GM18870 (cell line): ENCODE measurements around the gene SOD2.
"Not testable (repeated sequence)": the region's sequence is repeated elsewhere in the genome, so short reads cannot be mapped to it uniquely, and the experiment has no call there.

Source experiments
- ATAC-seq: cut with Tn5 transposase; IDR thresholded peaks from one replicate; pipeline ENCODE4 v1.9.1; 2021; ENCODE audit warnings: moderate library complexity; ENCODE audit not compliant: unreplicated experiment

SOD2 gene

DNA sequence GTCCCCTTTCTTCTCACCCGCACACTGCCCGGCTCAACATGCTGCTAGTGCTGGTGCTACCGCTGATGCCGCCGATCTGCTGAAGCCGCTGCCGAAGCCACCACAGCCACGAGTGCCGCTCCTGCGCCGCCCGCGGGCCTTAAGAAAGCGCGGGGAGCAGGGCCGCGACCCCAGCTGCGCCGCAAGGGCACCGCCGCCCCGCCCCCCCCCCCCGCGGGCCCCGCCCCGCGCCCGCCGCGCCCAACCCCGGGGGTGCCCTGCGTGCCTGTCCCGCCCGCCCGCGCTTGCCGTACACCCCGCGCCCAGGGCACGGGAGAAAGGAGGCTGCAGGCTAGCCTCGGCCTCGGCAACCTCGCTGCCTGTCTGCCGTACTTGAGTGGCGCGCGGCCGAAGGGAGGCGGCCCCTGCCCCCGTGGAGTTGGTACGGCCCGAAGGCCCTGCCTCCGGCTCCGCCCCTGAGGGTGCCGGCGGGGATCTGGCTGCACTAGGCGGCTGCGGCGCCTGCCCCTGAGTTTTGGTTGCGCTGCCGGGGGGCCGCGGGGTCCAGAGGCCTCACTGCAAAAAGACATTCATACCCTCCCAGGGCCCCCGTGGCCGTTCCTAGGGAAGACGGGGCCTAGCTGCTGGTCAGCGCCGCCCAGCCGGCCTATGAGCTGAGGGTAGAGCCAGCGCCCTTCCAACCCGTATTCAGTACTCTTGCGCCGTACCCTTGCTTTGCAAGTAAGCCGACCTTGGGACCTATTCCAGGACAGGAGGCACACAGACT is at the start of gene SOD2:
Gene SOD2, minus strand, starts transcription at position 114 of the 766 bp plus-strand sequence. Its CDS starts 74 bp downstream, at position 40.
- ATAC-seq, result peak; percentile 68

DNA sequence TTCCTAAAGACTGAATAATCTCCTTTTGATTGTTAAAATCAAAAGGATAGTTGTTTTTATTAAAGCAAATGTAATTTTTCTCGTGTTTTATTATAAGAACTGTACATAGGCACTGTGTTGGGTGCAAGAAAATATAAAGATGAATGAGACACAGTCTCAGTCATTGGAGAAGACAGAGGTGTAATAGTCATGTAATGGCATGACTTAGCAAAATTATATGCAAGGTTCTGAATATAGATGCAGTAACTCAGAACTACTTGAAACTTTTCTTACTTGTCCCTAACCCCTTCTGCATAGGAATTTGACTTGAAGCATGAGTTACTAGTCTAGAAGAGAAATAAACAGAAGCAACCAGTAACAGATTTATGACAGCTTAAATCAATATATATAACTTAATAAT is 49.1 kb upstream of the SOD2 start:
- ATAC-seq, result no peak

DNA sequence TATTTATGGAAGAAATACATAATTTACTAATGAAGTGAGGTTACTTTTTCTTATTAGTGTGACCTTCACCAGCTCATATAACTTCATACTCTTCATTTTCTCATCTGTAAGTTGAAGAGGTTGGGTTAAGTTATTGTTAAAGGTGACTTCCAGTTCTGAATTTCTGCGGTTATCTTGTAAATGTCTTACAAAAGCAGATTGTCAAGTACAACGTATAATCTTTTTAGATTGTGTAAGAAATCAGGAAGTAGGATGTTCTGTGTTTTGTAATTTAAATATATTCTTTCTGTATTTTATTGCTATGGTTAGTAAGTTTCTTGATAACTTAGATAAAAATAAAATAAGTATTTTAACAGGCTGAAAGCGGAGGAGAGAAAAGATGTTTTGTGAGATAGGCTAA is 46.3 kb upstream of the SOD2 start:
- ATAC-seq, result no peak

DNA sequence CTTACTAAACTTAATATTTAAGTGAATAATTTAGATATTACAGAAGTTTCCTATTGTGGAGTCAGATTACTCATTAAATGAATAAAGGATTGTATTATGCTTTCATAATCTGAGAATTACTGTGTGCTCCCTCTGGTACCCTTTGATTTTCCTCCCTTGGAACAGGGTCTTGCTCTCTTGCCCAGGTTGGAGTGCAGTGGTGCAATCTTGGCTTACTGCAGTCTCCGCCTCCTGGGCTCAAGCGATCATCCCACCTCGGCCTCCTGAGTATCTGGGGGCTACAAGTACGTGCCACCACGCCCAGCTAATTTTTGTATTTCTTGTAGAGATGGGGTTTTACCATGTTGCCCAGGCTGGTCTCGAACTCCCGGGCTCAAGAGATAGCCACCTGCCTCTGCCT is 43.9 kb upstream of the SOD2 start:
- ATAC-seq, result no peak

DNA sequence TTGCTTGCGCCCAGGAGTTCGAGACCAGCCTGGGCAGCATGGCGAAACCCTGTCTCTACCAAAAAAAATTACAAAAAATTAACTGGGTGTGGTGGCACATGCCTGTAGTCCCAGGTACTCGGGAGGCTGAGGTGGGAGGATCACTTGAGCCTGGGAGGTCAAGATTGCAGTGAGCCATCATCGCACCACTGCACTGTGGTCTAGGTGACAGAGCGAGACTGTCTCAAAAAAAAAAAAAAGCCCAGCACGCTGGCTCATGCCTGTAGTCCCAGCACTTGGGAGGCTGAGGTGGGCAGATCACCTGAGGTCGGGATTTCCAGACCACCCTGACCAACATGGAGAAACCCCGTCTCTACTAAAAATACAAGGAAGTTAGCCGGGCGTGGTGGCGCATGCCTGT is 40.4 kb upstream of the SOD2 start:
- not testable (repeated sequence) for ATAC-seq

DNA sequence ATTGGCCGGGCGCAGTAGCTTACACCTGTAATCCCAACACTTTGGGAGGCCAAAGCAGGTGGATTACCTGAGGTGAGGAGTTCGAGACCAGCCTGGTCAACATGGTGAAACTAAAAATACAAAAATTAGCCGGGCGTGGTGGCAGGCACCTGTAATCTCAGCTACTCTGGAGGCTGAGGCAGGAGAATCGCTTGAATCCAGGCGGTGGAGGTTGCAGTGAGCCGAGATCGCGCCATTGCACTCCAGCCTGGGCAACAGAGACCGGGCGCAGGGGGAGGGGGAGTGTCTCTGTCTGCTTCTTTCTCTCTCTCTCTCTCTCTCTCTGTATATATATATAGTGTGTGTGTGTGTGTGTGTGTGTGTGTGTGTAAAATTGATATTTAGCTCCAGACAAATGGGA is 39.5 kb upstream of the SOD2 start:
- ATAC-seq, result not testable (repeated sequence)

DNA sequence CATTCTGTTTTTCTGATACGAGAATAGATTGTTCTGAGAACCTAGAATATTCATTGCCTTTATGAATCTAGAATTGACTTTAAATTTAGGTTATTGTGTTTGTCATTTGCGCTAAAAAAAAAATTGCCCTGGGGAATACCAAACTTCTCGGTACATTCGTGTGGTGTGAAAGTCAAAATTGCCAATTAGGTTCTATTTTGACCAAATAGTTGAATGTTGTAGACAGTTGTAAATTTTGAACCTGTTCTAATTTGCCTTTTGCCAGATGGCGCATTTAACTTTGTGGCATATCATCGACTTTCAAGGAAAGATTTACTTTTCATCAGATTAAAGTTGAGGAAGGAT is 37.3 kb upstream of the SOD2 start:
- ATAC-seq, result no peak

DNA sequence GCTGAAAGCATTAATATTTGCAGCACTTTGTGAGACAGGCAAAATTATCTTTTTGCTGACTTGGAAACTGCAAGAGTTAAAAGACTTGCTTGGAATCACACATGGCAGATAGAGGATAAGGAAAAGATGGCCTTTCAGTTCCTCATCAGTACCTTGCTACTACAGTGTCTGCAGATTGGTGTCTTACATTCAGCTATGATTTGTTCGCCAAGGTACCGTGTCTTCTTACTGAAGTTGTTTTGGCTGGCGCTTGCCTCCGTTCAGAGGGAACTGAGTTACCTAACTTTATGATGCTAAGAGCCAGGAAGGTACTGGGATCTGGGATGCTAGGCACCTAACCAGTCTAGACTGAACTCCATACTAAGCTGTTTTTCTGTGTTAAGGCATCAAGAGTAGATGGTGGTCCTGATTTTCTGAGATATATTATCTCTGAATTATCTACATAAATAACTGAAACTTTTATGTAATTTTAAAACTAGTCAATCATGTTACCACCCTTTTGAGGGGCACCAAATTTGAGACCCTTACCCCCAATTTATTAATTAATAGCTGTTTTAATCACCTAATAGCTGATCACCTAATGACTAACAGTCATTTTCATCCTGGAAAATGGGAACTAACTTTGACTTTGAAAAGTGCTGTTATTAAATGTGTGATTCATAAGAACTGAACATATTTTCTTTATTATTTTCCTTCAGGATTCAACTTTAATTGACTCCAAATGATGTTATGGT is 36.7 kb upstream of the SOD2 start:
- no peak for ATAC-seq

DNA sequence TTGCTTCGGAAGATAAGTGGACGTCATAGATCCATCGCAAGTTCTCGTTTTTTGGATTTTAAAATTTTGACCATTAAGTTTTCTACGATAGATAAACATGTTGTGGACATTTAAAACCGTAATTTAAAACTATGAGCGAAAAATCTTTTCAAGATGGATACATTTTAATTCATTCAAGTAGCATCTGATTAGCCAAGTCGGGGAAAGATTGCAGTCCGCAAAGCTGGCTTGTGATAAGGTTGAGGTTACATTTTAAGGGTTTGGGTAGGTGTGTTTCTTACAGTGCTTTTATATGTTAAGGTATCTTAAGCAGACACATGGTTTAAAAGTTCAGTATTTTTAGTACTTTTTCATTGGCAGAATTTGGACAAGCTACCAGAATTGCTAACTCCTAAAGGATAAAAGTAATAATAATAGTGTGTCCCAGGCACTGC is 35.5 kb upstream of the SOD2 start:
- no peak for ATAC-seq

DNA sequence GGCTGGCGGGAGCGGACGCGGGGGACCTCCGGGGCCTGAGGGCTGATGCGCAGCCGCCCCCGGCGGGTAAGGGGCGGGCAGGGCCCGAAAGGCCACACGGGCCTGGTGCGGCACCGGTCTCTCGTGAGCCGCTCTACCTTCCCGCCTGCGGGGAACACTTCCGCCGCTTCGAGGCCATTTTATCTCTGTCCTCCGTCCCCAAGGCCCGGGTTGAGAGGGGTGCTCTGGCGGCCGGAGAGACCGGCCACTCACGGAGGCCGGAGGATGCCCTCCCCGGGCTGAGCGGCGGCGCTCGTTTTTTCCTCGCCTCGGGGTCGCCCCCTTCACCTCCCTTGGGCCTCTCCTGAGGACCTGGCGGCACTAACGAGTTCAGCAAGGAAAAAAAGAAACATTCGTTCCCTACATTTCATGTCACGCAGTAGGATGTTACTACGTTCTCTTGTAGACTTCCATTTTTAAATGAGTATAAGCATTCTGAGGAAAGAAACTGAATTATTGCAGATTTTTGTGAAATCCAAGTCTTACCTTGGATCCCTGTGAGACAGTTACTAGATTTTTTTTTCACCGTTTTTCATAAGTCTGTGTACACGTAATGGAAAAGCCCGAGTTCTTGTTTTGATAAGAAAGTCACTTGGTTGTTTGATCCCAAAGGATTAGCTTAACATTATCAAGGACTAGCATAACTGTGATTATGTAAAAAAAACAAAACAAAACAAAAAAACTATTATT is 34.8 kb upstream of the SOD2 start:
- ATAC-seq, result peak; percentile 27

DNA sequence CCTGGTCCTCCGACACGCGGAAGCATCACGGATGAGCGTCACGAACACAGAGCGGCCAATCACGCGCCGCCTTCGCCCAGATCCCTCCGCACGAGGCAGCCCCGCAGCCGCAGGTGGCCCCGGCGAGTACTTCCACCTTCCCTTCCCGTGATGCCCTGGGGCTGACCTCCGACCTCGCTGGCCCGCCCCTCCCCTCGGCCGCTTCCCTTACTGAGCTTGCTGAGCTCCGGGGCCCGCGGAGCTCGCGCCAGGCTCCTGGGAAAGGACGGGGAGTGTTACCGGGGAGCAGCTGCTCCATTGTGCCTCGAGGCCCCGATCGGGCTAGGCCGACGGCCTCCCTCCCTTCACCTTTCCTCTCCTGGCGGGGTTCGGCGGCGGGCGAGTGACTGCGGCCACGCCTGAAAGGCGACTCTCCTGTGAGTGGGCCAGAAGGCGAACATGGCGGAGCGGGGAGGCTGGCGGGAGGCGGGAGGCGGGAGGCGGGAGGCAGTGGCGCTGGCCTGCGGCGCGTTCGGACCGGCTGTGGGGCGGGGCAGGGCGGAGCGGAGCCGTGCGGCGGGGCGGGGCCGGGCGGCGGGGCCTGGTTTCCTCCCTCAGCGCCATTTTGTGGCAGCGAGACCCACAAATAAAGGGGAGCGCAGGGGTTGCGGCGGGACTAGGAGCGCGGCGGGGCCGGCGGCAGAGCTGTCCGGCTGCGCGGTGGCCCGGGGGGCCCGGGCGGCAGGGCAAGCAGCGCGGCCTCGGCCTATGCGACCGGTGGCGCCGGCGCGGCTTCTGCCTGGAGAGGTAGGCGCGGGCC is 34.1 kb upstream of the SOD2 start, which contains the start of gene WTAP:
Gene WTAP, plus strand, starts transcription at position 589 of the 799 bp plus-strand sequence. CDS start 8,760 bp downstream, outside the sequence.
- ATAC-seq, result peak; percentile 57

DNA sequence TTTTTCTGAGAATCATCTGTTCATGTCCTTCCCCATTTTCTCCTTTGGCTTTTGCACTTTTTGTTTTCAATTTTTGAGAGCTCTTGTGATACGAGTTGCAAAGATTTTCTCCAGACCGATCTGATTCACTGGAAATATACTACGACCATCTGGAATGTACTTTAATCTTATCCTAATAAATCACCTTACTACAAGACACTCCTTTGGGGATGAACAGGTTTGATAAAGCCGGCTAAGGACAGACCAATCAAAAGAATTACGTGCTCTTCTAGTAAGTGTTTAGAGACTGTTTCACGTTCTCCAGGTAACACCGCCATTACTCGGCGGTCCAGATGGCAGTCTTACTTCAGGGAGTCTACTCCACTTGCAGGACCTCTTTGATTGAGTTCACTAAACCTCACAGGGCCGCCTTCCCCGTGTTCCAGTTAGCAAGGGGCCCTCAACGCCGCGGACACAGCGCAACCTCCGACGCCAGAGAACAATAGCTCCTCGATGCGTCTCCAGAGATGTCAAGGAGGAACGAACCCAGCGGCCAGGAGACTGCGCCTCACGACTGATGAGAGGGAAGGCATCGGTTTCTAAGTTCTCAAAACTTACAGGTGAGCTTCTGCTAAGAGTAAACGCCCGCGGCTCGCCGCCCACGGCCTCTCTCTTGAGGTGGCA is 33.3 kb upstream of the SOD2 start:
- peak; percentile 25 for ATAC-seq

DNA sequence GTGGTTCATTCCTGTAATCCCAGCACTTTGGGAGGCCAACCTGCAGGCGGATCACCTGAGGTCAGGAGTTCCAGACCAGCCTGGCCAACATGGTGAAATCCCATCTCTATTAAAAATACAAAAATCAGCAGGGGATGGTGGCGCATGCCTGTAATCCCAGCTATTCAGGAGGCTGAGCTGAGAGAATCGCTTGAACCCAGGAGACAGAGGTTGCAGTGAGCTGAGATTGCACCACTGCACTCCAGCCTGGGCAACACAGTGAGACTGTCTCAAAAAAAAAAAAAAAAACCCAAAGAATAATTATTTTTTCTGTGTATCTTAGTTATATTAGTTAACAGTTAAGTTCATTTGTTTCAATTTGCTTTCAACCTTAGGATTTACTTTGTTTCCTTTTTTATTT is 32.2 kb upstream of the SOD2 start:
- not testable (repeated sequence) for ATAC-seq

DNA sequence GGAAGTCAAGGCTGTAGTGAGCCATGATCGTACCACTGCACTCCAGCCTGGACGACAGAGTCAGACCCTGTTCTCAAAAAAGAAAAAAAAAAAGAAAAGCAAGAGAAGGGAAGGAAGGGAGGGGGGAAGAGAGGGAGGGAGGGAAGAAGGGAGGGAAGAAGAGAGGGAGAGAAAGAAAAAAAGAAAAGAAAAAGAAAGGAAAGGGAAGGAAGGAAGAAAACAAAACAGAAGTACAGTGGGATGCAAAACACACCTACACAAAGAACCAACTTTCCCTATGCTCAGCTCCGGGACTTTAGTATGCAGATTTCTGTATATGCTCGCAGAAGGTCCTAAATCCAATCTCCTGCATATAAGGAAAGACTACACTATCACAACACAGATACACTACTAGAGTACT is 31.7 kb upstream of the SOD2 start:
- ATAC-seq, result no peak

DNA sequence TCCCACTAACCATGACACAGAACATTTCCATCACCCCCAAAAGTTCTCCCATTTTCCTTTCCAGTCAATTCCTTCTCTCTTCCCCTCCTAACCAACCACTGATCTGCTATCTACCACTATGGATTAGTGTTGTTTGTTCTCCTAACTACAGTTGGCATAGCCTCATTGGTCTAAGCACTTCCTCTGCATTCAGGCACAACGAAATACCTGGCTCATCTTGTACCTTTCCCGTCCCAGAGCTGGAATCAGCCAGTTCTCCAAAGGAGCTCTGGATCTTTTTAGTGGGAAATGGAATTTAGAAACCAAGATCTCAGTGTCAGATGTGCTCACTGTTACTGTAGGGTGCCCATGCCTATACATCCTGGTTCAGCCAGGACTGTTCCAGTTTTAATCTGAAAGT is 30.2 kb upstream of the SOD2 start:
- ATAC-seq, result no peak

DNA sequence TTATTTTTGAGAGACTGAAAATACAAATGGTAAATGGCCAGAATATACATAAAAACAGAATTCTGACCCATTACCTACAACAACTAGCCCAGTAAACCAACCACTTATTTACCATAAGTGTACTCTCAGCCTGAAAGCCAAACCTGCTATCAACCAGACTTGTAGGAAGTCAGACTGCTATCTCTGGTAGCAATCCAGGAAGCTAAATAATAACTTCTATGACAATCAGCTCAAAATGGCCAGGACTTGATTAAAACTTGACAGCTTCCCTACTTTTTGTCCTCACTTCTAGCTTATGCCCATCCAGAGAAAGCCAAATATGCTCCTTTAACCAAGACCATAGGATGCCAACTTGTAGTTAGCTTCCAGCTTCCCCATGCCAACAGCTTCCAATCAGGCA is 29.6 kb upstream of the SOD2 start:
- ATAC-seq, result no peak

DNA sequence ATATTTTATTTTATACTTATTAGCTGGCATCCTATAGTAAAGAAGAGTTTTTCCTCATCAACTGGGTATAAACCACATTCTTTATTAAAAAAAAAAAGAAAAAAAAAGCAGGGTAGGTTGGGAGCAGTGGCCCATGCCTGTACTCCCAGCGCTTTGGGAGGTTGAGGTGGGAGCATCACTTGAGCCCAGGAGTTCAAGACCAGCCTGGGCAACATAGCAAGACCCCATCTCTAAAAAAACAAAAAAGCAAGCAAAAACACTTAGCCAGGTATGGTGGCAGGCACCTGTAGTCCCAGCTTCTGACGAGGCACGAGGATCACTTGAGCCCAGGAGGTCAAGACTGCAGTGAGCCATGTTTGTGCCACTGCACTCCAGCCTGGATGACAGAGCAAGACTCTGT is 28.9 kb upstream of the SOD2 start:
- ATAC-seq, result not testable (repeated sequence)

DNA sequence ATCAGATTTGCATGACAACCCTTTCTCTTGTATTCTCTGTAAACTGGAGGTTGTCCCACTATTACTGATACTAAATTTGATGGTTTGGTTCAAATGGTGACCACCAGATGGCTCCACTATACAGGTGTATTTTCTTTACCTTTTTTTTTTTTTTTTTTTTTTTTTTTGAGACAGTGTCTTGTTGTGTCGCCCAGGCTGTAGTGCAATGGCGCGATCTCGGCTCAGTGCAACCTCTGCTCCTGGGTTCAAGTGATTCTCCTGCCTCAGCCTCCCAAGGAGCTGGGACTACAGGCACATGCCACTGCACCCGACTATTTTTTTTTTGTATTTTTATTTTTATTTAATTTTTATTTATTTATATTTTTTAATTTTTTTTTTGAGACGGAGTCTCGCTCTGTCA is 27.7 kb upstream of the SOD2 start:
- ATAC-seq, result peak; percentile 44

DNA sequence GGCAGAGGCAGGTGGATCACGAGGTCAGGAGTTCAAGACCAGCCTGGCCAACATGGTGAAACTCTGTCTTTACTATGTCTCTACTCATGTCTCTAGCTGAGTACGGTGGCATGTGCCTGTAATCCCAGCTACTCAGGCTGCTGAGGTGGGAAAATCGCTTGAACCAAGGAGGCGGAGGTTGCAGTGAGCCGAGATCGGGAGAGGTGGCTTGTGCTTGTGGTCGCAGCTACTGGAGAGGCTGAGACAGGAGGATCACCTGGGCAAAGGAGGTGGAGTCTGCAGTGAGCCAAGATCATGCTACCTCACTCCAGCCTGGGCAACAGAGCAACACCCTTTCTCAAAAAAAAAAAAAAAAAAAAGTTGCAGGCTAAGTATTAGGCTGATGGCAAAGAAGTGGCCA is 26.2 kb upstream of the SOD2 start:
- ATAC-seq, result no peak

DNA sequence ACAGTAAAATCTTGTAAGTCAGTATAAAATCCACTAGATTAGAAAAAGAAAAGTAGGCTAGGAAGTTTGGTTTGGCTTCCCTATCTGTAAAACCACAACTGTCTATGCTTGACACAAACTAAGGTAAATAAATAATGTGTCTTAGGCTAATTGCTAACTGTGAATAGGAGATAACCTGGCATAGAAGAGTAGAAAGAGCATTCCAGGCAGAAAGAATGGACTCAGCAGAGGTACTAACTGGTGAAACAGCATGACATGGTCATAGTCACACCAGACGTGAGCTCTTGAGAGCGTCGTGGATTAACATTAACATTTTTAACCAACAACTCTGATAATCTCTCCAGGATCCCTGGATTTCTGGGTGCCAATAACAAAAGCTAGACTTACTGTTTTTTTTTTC is 25.6 kb upstream of the SOD2 start:
- no peak for ATAC-seq
